Embryonic facial prominence (tissue), 1 donor: ENCODE measurements around the gene FRMD8.

Source experiments
- DNase-seq: peaks from one replicate; pipeline ENCODE4 v3.0.0-alpha.2; 2016; ENCODE audit errors: extremely low spot score

FRMD8 gene

GRCh38 chr11:65425105-65425970 lies 38.9 kb downstream of the FRMD8 start:
- no peak for DNase-seq

DNA sequence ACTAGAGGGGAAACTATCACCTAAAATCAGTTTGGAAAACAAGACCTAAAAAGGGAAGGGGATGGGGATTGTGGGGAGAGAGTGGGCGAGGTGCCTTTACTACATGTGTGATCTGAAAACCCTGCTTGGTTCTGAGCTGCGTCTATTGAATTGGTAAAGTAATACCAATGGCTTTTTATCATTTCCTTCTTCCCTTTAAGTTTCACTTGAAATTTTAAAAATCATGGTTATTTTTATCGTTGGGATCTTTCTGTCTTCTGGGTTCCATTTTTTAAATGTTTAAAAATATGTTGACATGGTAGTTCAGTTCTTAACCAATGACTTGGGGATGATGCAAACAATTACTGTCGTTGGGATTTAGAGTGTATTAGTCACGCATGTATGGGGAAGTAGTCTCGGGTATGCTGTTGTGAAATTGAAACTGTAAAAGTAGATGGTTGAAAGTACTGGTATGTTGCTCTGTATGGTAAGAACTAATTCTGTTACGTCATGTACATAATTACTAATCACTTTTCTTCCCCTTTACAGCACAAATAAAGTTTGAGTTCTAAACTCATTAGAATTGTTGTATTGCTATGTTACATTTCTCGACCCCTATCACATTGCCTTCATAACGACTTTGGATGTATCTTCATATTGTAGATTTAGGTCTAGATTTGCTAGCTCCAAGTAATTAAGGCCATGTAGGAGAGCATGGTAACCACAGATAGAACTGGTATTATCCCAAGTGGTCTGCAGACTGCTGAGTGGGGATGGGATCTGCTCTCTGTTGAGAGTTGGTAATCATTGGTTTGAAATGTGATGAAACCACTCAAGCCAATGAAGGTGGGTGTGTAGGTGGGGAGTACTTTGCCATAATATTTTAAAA lies 39.8 kb downstream of the FRMD8 start:
- peak; percentile 48 for DNase-seq

DNA sequence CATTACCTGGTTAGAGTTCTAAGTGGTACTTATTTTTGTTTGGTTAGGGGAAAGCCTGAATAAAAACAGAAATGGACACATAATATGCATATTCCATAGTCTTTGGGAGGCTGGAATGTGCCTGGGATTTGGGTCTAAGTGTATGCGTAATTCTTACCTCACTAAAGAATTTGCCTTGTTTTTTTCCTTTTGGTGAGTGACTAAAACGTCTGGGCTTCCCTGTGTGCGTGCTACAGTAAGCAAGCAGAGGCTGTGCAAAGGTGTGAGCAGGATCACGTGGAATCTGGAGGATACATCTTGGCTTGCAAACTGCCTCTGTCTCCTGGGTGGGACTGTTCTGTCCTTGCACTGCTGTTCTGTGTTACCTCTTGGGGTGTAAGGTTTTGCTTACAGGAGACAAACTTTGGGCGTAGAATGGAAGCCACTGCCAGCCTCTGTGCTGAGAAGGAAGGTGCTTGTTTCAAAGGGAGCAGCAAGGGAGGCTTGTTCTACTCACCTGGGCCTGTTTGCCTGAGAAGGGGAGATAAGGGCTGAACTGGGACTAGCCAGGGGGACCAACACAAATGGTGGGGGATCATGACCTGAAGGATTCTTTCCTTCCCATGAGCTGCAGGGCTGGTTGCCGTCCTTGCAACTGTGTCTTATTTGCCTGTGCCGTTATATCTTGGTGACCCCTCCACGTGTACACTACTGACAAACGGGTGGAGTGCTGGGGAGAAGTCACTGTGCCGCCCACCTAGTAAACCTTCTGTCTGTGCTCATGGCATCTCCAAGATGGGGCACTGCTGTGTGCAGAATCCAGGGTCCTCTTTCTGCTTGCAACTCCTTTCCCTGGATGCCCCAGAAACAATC lies 40.6 kb downstream of the FRMD8 start:
- no peak for DNase-seq

GRCh38 chr11:65427691-65428577 lies 41.5 kb downstream of the FRMD8 start:
- DNase-seq: no peak

GRCh38 chr11:65428578-65429067 lies 42.2 kb downstream of the FRMD8 start:
- DNase-seq: no peak

DNA sequence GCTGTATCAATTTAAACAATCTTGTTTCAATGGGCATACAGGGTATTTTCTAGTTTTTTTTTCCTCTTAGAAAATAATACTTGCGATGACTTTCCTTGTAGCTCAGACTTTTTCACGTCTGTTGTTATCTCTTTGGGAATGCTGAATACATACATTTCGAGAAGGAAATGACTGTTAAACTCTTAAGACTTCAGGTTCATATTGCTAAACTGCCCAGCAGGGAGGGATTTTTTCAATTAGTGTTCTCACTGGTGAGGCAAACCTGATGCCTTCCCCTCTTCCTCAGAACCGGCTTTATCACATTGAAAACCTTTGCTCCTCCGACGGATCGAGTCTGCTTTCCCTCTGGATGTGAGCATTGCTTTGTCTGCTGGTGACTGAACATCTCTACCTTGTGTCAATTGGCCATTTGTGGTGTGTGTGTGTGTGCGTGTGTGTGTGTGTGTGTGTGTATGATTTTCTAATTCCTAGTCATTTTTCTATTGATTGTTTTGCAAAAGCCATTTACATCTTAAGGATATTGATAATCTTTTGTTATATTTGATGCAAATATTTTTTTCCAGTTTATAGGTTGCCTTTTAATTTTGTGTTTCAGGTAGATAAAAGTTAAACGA lies 42.7 kb downstream of the FRMD8 start:
- no peak for DNase-seq

GRCh38 chr11:65429724-65430405 lies 43.4 kb downstream of the FRMD8 start:
- no peak for DNase-seq

GRCh38 chr11:65430406-65431217 lies 44.2 kb downstream of the FRMD8 start:
- DNase-seq: no peak

DNA sequence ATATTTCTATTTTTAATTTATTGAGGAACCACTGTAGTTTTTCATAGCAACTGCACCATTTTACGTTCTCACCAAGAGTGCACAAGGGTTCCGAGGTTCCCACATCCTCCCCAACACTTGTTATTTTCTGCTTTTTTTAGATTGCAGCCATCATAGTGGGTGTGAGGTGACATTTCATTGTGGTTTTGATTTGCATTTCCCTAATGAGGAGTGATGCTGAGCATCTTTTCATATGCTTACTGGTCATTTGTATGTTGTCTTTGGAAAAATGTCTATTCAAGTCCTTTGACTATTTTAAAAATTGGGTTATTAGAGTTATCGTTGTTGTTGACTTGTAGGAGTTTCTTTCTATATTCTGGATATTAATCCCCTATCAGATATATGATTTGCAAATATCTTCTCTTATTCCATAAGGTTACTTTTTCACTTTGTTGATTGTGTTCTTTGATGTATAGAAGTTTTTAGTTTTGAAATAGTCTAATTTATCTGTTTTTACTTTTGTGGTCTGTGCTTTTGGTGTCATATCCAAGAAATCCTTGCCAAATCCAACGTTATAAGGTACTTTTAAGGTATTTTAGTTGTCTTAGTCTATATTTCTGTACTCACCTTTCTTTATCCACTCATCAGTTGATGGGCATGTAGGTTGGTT lies 45.1 kb downstream of the FRMD8 start:
- no peak for DNase-seq

DNA sequence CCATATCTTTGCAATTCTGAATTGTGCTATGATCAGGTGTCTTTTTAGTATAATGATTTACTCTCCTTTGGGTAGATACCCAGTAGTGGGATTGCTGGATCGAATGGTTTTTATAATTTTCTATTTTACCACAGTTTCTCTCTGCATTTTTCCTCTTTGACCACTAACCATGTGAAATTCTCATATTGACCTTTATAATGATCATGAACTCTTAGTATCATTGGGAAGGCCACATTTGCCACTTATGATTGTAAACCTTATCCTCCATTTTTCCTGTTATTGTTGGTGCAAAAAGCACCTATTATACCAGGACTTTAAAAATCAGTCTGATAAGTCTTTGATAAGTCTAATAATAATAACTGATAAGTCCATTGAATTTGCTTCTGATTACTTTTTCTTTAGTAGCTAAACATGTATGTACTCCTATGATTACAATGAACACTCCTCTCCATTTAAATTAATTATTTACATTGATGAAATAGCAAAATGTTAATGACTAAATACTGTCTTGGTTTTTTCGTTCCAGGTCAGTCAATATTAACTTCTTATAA lies 45.7 kb downstream of the FRMD8 start:
- no peak for DNase-seq

GRCh38 chr11:65432686-65433582 lies 46.5 kb downstream of the FRMD8 start:
- no peak for DNase-seq

- no peak for DNase-seq
These were observed 47.2 kb downstream of the FRMD8 start for GRCh38 chr11:65433657-65434056.

DNA sequence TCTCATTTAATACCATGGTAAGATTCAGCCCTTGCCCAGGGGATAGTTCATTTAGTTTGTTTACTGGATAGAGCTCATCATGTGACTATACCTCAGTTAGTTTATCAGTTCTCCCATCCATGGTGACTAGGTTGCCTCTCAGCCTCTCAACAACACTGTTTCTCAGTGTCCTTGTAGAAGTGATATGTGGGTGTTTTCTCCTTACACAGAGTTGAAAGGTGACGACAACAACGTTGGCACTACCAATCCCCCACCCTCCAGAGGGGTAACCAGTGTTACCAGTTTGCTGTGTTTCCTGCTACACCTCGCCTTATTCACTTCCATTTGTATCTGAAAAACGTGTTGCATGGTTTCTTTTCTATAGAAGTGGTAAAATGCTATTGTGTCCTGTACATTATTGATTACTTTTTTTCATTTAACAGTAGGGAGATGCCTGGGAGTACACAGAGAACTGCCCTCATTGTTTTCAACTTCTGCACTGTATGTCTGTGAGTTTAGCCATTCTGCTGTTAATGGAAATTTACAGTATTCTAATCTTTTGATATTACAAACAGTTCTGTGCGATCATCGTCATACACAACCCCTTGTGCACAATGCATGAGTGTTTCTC lies 47.7 kb downstream of the FRMD8 start:
- no peak for DNase-seq

GRCh38 chr11:65434667-65435410 lies 48.4 kb downstream of the FRMD8 start:
- DNase-seq: no peak

- DNase-seq: no peak
These were observed 49.0 kb downstream of the FRMD8 start for GRCh38 chr11:65435411-65435931.
